ENCODE measurements around the gene BUD13.

The BUD13 gene

DNA sequence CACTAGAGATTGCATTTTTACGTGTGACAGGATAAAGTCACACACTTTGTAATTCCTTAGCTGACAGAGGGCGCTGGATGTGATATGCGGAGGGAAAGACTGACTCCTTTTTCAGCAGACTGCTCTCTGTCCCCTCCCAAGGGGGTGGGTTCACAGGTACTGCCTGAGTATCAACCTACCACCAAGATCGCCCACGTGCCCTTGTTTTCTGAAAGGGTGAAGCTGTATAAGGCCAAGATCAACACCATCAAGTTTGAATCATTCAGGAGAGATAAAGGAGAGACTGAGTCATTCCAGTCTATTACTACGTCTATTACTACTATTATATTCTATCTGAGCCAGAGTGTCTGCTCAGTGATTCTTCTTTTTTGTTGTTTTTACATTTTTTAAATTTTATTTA, 30.7 kb downstream of the BUD13 start:
- Histone ChIP-seq H3K9me2 (replicated peaks; ENCODE audit: low read depth, low read length) (no peaks in the 10 kb centered on the region), H3K4me1 (ENCODE audit: insufficient read depth, low read length, poor library complexity, severe bottlenecking) (no peaks in the 10 kb centered on the region), H3F3A (ENCODE audit: low read depth) (no peaks in the 10 kb centered on the region), H3K79me2 (ENCODE audit: insufficient read depth, low read length) (no peaks in the 10 kb centered on the region), H3K27me3 (ENCODE audit: insufficient read depth, low read length, poor library complexity, severe bottlenecking) (no peaks in the 10 kb centered on the region), H3K4me2 (ENCODE audit: low read depth, low read length, poor library complexity, severe bottlenecking) (no peak overlapping the region), H3K9ac (ENCODE audit: low read depth, low read length, poor library complexity, severe bottlenecking) (no peak overlapping the region), H3K36me3 (ENCODE audit: insufficient read depth, low read length) (peaks cover 16% of the 10 kb centered on the region; the same call in 1 of the 2 replicates), H3K4me3 (ENCODE audit: low read length, poor library complexity, severe bottlenecking) (no peak overlapping the region), H3K9me3 (ENCODE audit: insufficient read depth, low read depth, low read length) (no peaks in the 10 kb centered on the region), H4K20me1 (ENCODE audit: insufficient read depth, low read length, poor library complexity, severe bottlenecking) (no peaks in the 10 kb centered on the region), H2AFZ (ENCODE audit: low read length) (no peak overlapping the region)
- TF ChIP-seq EZH2phosphoT487 (IDR thresholded peaks at IDR 0.05; ENCODE audit: borderline replicate concordance) (no peak), CTCF (conservative IDR thresholded peaks at IDR 0.05; ENCODE audit: low read length) (no peak)

GRCh38 chr11:116740741-116741140, 32.0 kb downstream of the BUD13 start:
- Histone ChIP-seq H3K9me2 (replicated peaks; ENCODE audit: low read depth, low read length) (no peaks in the 10 kb centered on the region), H3K36me3 (ENCODE audit: insufficient read depth, low read length) (peaks cover 6% of the 10 kb centered on the region; the same call in 1 of the 2 replicates), H3K4me3 (ENCODE audit: low read length, poor library complexity, severe bottlenecking) (no peak overlapping the region), H4K20me1 (ENCODE audit: insufficient read depth, low read length, poor library complexity, severe bottlenecking) (no peaks in the 10 kb centered on the region), H3K27me3 (ENCODE audit: insufficient read depth, low read length, poor library complexity, severe bottlenecking) (no peaks in the 10 kb centered on the region), H3K9ac (ENCODE audit: low read depth, low read length, poor library complexity, severe bottlenecking) (no peak overlapping the region), H3F3A (ENCODE audit: low read depth) (no peaks in the 10 kb centered on the region), H3K9me3 (ENCODE audit: insufficient read depth, low read depth, low read length) (no peaks in the 10 kb centered on the region), H3K4me2 (ENCODE audit: low read depth, low read length, poor library complexity, severe bottlenecking) (no peak overlapping the region), H3K4me1 (ENCODE audit: insufficient read depth, low read length, poor library complexity, severe bottlenecking) (no peaks in the 10 kb centered on the region), H3K79me2 (ENCODE audit: insufficient read depth, low read length) (no peaks in the 10 kb centered on the region), H2AFZ (ENCODE audit: low read length) (no peak overlapping the region)
- TF ChIP-seq EZH2phosphoT487 (IDR thresholded peaks at IDR 0.05; ENCODE audit: borderline replicate concordance), result no peak
- no peak for TF ChIP-seq CTCF (conservative IDR thresholded peaks at IDR 0.05; ENCODE audit: low read length)

- Histone ChIP-seq H3K4me2 (ENCODE audit: low read depth, low read length, poor library complexity, severe bottlenecking) (no peak overlapping the region), H3F3A (ENCODE audit: low read depth) (no peaks in the 10 kb centered on the region), H3K27me3 (ENCODE audit: insufficient read depth, low read length, poor library complexity, severe bottlenecking) (no peaks in the 10 kb centered on the region), H3K79me2 (ENCODE audit: insufficient read depth, low read length) (no peaks in the 10 kb centered on the region), H3K9ac (ENCODE audit: low read depth, low read length, poor library complexity, severe bottlenecking) (no peak overlapping the region), H3K4me3 (ENCODE audit: low read length, poor library complexity, severe bottlenecking) (no peak overlapping the region), H3K9me3 (ENCODE audit: insufficient read depth, low read depth, low read length) (no peaks in the 10 kb centered on the region), H3K9me2 (replicated peaks; ENCODE audit: low read depth, low read length) (no peaks in the 10 kb centered on the region), H2AFZ (ENCODE audit: low read length) (no peak overlapping the region), H3K36me3 (ENCODE audit: insufficient read depth, low read length) (no peaks in the 10 kb centered on the region), H4K20me1 (ENCODE audit: insufficient read depth, low read length, poor library complexity, severe bottlenecking) (no peaks in the 10 kb centered on the region), H3K4me1 (ENCODE audit: insufficient read depth, low read length, poor library complexity, severe bottlenecking) (no peaks in the 10 kb centered on the region)
- TF ChIP-seq EZH2phosphoT487 (IDR thresholded peaks at IDR 0.05; ENCODE audit: borderline replicate concordance), result no peak
- no peak for TF ChIP-seq CTCF (conservative IDR thresholded peaks at IDR 0.05; ENCODE audit: low read length)
Observed at GRCh38 chr11:116738975-116739374, 33.8 kb downstream of the BUD13 start.
